HCT116 (cell line): ENCODE results near the gene ZNF436. TPM values are rescaled to one million over a fixed set of nuclear protein-coding genes. Genes with fewer than 3 reads are reported as not detected.

Experiments
- ATAC-seq: fragments of 200-7000 bp; cut with Tn5 transposase; 2 replicates; pipeline ENCODE4 v1.9.1; 2020; ENCODE audit warnings: mild to moderate bottlenecking, moderate library complexity
- BruUV-seq: library from RNA; stranded (reverse); fragments of 400-500 nt; replicated peaks from 2 replicates; lab custom pipeline; 2021; lab: Mats Ljungman, UMichigan
- CTCF ChIA-PET: fragments of 300-600 bp; sonication (Branson Sonifier 250); formaldehyde crosslinking; loops from one replicate; lab custom pipeline; 2021; ENCODE audit warnings: antibody characterized with exemption; lab: Charles Lee
- POLR2A ChIA-PET: fragments of 300-600, 350-600 bp; sonication (Branson Sonifier 250); formaldehyde crosslinking; loops from one replicate; lab custom pipeline; 2021; ENCODE audit warnings: antibody characterized with exemption; lab: Charles Lee
- RAD21 ChIA-PET, 2 experiments: fragments of 300-600 bp; sonication (Branson Sonifier 250); formaldehyde crosslinking; loops; one replicate each; lab custom pipeline; 2023; ENCODE audit warnings: low total read pairs in 2 of 2; ENCODE audit not compliant: uncharacterized antibody in 2 of 2, unreplicated experiment in 2 of 2, low non-redundant PET in 1 of 2; lab: Charles Lee
- DNase-seq: peaks from one replicate; pipeline ENCODE4 v3.0.0-alpha.2; 2010; ENCODE audit warnings: low read depth, low spot score
- H2AFZ ChIP-seq: fragments of 200-600 bp; shearing (Covaris generic), sonication (generic); 2 replicates; pipeline ENCODE4 v1.6.1; 2017; ENCODE audit warnings: low read depth, mixed run types, mixed read lengths, antibody characterized with exemption, low read length; ENCODE audit not compliant: poor library complexity, severe bottlenecking
- H3K27ac ChIP-seq: 2 replicates; pipeline ENCODE4 v1.5.1; 2012; ENCODE audit warnings: low read depth, low read length
- H3K27me3 ChIP-seq: fragments of 200-600 bp; sonication (generic); 2 replicates; pipeline ENCODE4 v1.6.1; 2016; ENCODE audit warnings: mixed run types, low read length, mixed read lengths; ENCODE audit not compliant: insufficient read depth
- H3K36me3 ChIP-seq, 2 experiments: fragments of 200-500 bp in 1 of 2; fragments of 200-600 bp in 1 of 2; sonication (Bioruptor generic) in 1 of 2; sonication (generic) in 1 of 2; 2 replicates each; pipeline versions ENCODE4 v1.5.1 to v1.6.1; 2014 to 2016; ENCODE audit warnings: low read length in 2 of 2, inconsistent platforms in 1 of 2, mixed read lengths in 1 of 2, mixed run types in 1 of 2; ENCODE audit not compliant: insufficient read depth in 2 of 2, control insufficient read depth in 1 of 2
- H3K4me1 ChIP-seq, 2 experiments: fragments of 200-600 bp in 1 of 2; sonication (generic) in 1 of 2; 2 replicates each; pipeline versions ENCODE4 v1.5.1 to v1.6.1; 2012 to 2017; ENCODE audit warnings: low read length in 2 of 2, inconsistent platforms in 1 of 2, mild to moderate bottlenecking in 1 of 2, mixed read lengths in 1 of 2, mixed run types in 1 of 2, moderate library complexity in 1 of 2; ENCODE audit not compliant: insufficient read depth in 2 of 2, control insufficient read depth in 1 of 2
- H3K4me2 ChIP-seq: fragments of 200-600 bp; sonication (generic); 2 replicates; pipeline ENCODE4 v1.6.1; 2017; ENCODE audit warnings: mixed run types, low read length, mixed read lengths
- H3K4me3 ChIP-seq, 2 experiments: fragments of 200-600 bp in 1 of 2; sonication (generic) in 1 of 2; replicated peaks in 1 of 2; 2 replicates each; pipeline ENCODE4 v1.5.1; 2011 to 2016; ENCODE audit warnings: low read length in 2 of 2, control low read depth in 1 of 2, low read depth in 1 of 2, mild to moderate bottlenecking in 1 of 2, mixed read lengths in 1 of 2, mixed run types in 1 of 2
- H3K79me2 ChIP-seq: fragments of 200-600 bp; sonication (generic); 2 replicates; pipeline ENCODE4 v1.6.1; 2017; ENCODE audit warnings: mild to moderate bottlenecking, mixed run types, low read length, moderate library complexity, mixed read lengths; ENCODE audit not compliant: insufficient read depth
- H3K9ac ChIP-seq: fragments of 200-600 bp; sonication (generic); 2 replicates; pipeline ENCODE4 v1.6.1; 2016; ENCODE audit warnings: low read length, mixed read lengths
- H3K9me2 ChIP-seq: fragments of 200-600 bp; sonication (generic), shearing (Covaris generic); 2 replicates; pipeline ENCODE4 v1.6.1; 2017; ENCODE audit warnings: mixed run types, mild to moderate bottlenecking, moderate library complexity; ENCODE audit not compliant: insufficient read depth
- H3K9me3 ChIP-seq, 2 experiments: fragments of 200-500 bp in 1 of 2; fragments of 200-600 bp in 1 of 2; sonication (Bioruptor generic) in 1 of 2; sonication (generic) in 1 of 2; 2 replicates each; pipeline ENCODE4 v1.6.1; 2014 to 2017; ENCODE audit warnings: low read length in 2 of 2, mixed read lengths in 2 of 2, inconsistent platforms in 1 of 2, low read depth in 1 of 2, mild to moderate bottlenecking in 1 of 2, mixed run types in 1 of 2, moderate library complexity in 1 of 2; ENCODE audit not compliant: control insufficient read depth in 1 of 2, insufficient read depth in 1 of 2
- H4K20me1 ChIP-seq: fragments of 200-600 bp; sonication (generic), shearing (Covaris generic); 2 replicates; pipeline ENCODE4 v1.6.1; 2017; ENCODE audit warnings: mixed run types, mild to moderate bottlenecking, moderate library complexity; ENCODE audit not compliant: insufficient read depth
- ATF3 ChIP-seq: IDR thresholded peaks from 2 replicates; pipeline ENCODE4 v1.6.1; 2012
- CBX3 ChIP-seq: IDR thresholded peaks from 2 replicates; pipeline ENCODE4 v1.6.1; 2012; ENCODE audit warnings: low read depth
- EZH2 ChIP-seq: fragments of 200-600 bp; sonication (generic); IDR thresholded peaks from 2 replicates; pipeline ENCODE4 v1.6.1; 2017; ENCODE audit warnings: antibody characterized with exemption, mixed run types
- EZH2phosphoT487 ChIP-seq: fragments of 200-600 bp; IDR thresholded peaks from 2 replicates; pipeline ENCODE4 v1.6.1; 2018; ENCODE audit warnings: antibody characterized with exemption, borderline replicate concordance
- POLR2AphosphoS5 ChIP-seq: IDR thresholded peaks from 2 replicates; pipeline ENCODE4 v1.6.1; 2011; ENCODE audit warnings: mild to moderate bottlenecking, low read depth, low read length, moderate library complexity
- REST ChIP-seq: IDR thresholded peaks from 2 replicates; pipeline ENCODE4 v1.6.1; 2012; ENCODE audit warnings: low read depth
- SIN3A ChIP-seq: IDR thresholded peaks from 2 replicates; pipeline ENCODE4 v1.6.1; 2012; ENCODE audit warnings: low read depth
- YY1 ChIP-seq: IDR thresholded peaks from 2 replicates; pipeline ENCODE4 v1.6.1; 2011; ENCODE audit warnings: low read length, low read depth, moderate library complexity, mild to moderate bottlenecking; ENCODE audit not compliant: insufficient replicate concordance; ENCODE audit errors: extremely low read depth
- ZBTB33 ChIP-seq: IDR thresholded peaks from 2 replicates; pipeline ENCODE4 v1.6.1; 2011; ENCODE audit warnings: mild to moderate bottlenecking, low read length, moderate library complexity; ENCODE audit not compliant: insufficient replicate concordance; ENCODE audit errors: extremely low read depth
- ZFX ChIP-seq: fragments of 450-650 bp; IDR thresholded peaks from 2 replicates; pipeline ENCODE4 v1.6.1; 2017
- ZNF274 ChIP-seq: fragments of 200-500 bp; sonication (Bioruptor generic); IDR thresholded peaks from 2 replicates; pipeline ENCODE4 v1.6.1; 2014; ENCODE audit warnings: mild to moderate bottlenecking, low read depth, low read length, inconsistent platforms
- intact Hi-C: fragments of 100-400 bp; cut with micrococcal nuclease; formaldehyde crosslinking; loops from 2 replicates; pipeline ENCODE4 v1.10.0; 2022
- total RNA-seq: library from RNA; stranded (reverse); gene quantifications from one replicate; pipeline ENCODE4 v1.2.1, GENCODE V29; 2021; ENCODE audit not compliant: unreplicated experiment

The ZNF436 gene
- total RNA-seq, 1 experiment from 2014 or later, result 8.1 TPM

GRCh38 chr1:23330846-23331245 lies 38.8 kb downstream of the ZNF436 start:
- Histone ChIP-seq H3K27ac (no peak overlapping the region), H3K79me2 (peaks cover 98% of the 10 kb centered on the region), H4K20me1 (peaks cover 29% of the 10 kb centered on the region; the same call in 1 of the 2 replicates), H3K9me2 (no peaks in the 10 kb centered on the region), H3K9me3 (no peaks in the 10 kb centered on the region), H3K4me1 (peaks cover 3 to 29% of the 10 kb centered on the region in 2 experiments; a peak in 3 of 4 replicates), H3K4me3 (no peak overlapping the region), H2AFZ (no peak overlapping the region), H3K27me3 (no peaks in the 10 kb centered on the region), H3K36me3 (peaks cover 48 to 75% of the 10 kb centered on the region in 2 experiments), H3K4me2 (no peak overlapping the region), H3K9ac (no peak overlapping the region)
- intact Hi-C loops, result loop anchor here (1.0 kb wide), 1 partner anchor 25 kb away; no protein-coding TSS in a partner anchor
- ChIA-PET POLR2A (no interaction called here), RAD21 (no interaction called here), CTCF (no interaction called here)
- BruUV-seq, result TSS peak; percentile 2
- TF ChIP-seq ZFX (no peak), ZBTB33 (no peak), EZH2phosphoT487 (no peak), CBX3 (no peak), EZH2 (no peak), YY1 (no peak), POLR2AphosphoS5 (no peak), REST (no peak), SIN3A (no peak), ZNF274 (no peak), ATF3 (no peak)
- DNase-seq (no peak), ATAC-seq (no peak)
